Loucy (cell line): ENCODE results near the gene GAR1.
"Not testable (repeated sequence)": the region's sequence is repeated elsewhere in the genome, so short reads cannot be mapped to it uniquely, and the experiment has no call there.

Experiments
- EZH2phosphoT487 ChIP-seq: fragments of 200-600 bp; IDR thresholded peaks from 2 replicates; pipeline ENCODE4 v1.6.1; 2018; ENCODE audit warnings: antibody characterized with exemption, mild to moderate bottlenecking, moderate library complexity, borderline replicate concordance
- TF ChIP-seq, protein P1 (sequence below): fragments of 200-600 bp; sonication (generic); conservative IDR thresholded peaks from 2 replicates; pipeline ENCODE4 v1.5.1; 2014; ENCODE audit warnings: mild to moderate bottlenecking, antibody characterized with exemption, low read length

DNA sequence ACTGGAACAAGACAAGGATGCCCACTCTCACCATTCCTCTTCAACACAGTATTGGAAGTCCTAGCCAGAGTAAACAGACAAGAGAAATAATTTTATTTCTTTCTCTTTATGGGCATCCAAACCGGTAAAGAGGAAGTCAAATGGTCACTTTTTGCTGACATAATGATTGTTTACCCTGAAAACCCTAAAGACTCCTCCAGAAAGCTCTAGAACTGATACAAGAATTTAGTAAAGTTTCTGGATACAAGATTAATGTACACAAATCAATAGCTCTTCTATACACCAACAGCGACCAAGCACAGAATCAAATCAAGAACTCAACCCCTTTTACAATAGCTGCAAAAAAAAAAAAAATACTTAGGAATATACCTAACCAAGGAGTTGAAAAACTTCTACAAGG, 33.5 kb upstream of the GAR1 start:
- TF ChIP-seq, protein P1, sequence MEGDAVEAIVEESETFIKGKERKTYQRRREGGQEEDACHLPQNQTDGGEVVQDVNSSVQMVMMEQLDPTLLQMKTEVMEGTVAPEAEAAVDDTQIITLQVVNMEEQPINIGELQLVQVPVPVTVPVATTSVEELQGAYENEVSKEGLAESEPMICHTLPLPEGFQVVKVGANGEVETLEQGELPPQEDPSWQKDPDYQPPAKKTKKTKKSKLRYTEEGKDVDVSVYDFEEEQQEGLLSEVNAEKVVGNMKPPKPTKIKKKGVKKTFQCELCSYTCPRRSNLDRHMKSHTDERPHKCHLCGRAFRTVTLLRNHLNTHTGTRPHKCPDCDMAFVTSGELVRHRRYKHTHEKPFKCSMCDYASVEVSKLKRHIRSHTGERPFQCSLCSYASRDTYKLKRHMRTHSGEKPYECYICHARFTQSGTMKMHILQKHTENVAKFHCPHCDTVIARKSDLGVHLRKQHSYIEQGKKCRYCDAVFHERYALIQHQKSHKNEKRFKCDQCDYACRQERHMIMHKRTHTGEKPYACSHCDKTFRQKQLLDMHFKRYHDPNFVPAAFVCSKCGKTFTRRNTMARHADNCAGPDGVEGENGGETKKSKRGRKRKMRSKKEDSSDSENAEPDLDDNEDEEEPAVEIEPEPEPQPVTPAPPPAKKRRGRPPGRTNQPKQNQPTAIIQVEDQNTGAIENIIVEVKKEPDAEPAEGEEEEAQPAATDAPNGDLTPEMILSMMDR = not testable (repeated sequence)
- not testable (repeated sequence) for TF ChIP-seq EZH2phosphoT487
